ENCODE data around the gene FAM153A.
"Not testable (repeated sequence)": the region's sequence is repeated elsewhere in the genome, so short reads cannot be mapped to it uniquely, and the experiment has no call there.

FAM153A gene

GRCh38 chr5:177681920-177682319, 100.8 kb downstream of the FAM153A start:
- not testable (repeated sequence) for H3K27ac ChIP-seq (ENCODE audit: low read depth, low read length); H3K79me2 ChIP-seq (ENCODE audit: control insufficient read depth, insufficient read depth, low read length); H3K4me3 ChIP-seq (ENCODE audit: low read length); H3K79me1 ChIP-seq (ENCODE audit: low read length); H3K56ac ChIP-seq (ENCODE audit: low read length); H2BK5ac ChIP-seq (ENCODE audit: low read length); H2AK5ac ChIP-seq (ENCODE audit: low read length); H3K36me3 ChIP-seq (ENCODE audit: control insufficient read depth, insufficient read depth, low read length); H3K18ac ChIP-seq (ENCODE audit: low read length); H4K8ac ChIP-seq (ENCODE audit: low read depth, low read length); H2BK120ac ChIP-seq (ENCODE audit: low read depth, low read length); H3K27me3 ChIP-seq (ENCODE audit: insufficient read depth, low read length, poor library complexity); H3K4ac ChIP-seq (ENCODE audit: low read depth, low read length); H3K9ac ChIP-seq (ENCODE audit: low read length); H3K23ac ChIP-seq (ENCODE audit: low read length); DNase-seq; H3K4me1 ChIP-seq (ENCODE audit: control insufficient read depth, low read depth, low read length); H3K4me2 ChIP-seq (ENCODE audit: low read length); H4K5ac ChIP-seq (ENCODE audit: low read length); H2BK15ac ChIP-seq (replicated peaks; ENCODE audit: low read depth)
- no CpG with 5 or more reads among the region's 1 CpG for WGBS (ENCODE audit: extremely low coverage, insufficient coverage, low lambda C conversion rate)
